AG08395 (cell line): ENCODE measurements around the gene SRGAP3.

Source experiments
- DNase-seq: peaks from one replicate; pipeline ENCODE4 v3.0.0; 2012; ENCODE audit warnings: mixed read lengths, low spot score

The SRGAP3 gene

GRCh38 chr3:8985876-8986275 lies 263.6 kb downstream of the SRGAP3 start:
- no peak for DNase-seq

- no peak for DNase-seq
These were observed 264.0 kb downstream of the SRGAP3 start for GRCh38 chr3:8985411-8985831.

GRCh38 chr3:8984526-8984925 lies 264.9 kb downstream of the SRGAP3 start:
- DNase-seq: no peak

- DNase-seq: no peak
These were observed 265.4 kb downstream of the SRGAP3 start for GRCh38 chr3:8984081-8984480.

GRCh38 chr3:8983591-8983990 lies 265.9 kb downstream of the SRGAP3 start:
- DNase-seq: no peak

- DNase-seq: no peak
These were observed 266.4 kb downstream of the SRGAP3 start for GRCh38 chr3:8983026-8983425.

- peak; percentile 50 for DNase-seq
These were observed 266.9 kb downstream of the SRGAP3 start for GRCh38 chr3:8982509-8982908.

GRCh38 chr3:8981700-8982099 lies 267.7 kb downstream of the SRGAP3 start:
- no peak for DNase-seq

- DNase-seq: no peak
These were observed 268.1 kb downstream of the SRGAP3 start for GRCh38 chr3:8981296-8981695.

GRCh38 chr3:8980756-8981257 lies 268.6 kb downstream of the SRGAP3 start:
- DNase-seq: no peak

- DNase-seq: peak; percentile 38
These were observed 270.2 kb downstream of the SRGAP3 start for GRCh38 chr3:8979262-8979661.

GRCh38 chr3:8978551-8978950 lies 270.9 kb downstream of the SRGAP3 start:
- no peak for DNase-seq

GRCh38 chr3:8976540-8977182 lies 272.8 kb downstream of the SRGAP3 start:
- no peak for DNase-seq

- no peak for DNase-seq
These were observed 274.1 kb downstream of the SRGAP3 start for GRCh38 chr3:8975081-8976020.

GRCh38 chr3:8974458-8974857 lies 275.0 kb downstream of the SRGAP3 start:
- no peak for DNase-seq

GRCh38 chr3:8972639-8973038 lies 276.8 kb downstream of the SRGAP3 start:
- DNase-seq: peak; percentile 49

GRCh38 chr3:8970971-8971589 lies 278.4 kb downstream of the SRGAP3 start:
- DNase-seq: peak; percentile 70

GRCh38 chr3:8969241-8969640 lies 280.2 kb downstream of the SRGAP3 start:
- DNase-seq: no peak

- DNase-seq: no peak
These were observed 281.0 kb downstream of the SRGAP3 start for GRCh38 chr3:8968375-8968882.

- DNase-seq: no peak
These were observed 281.9 kb downstream of the SRGAP3 start for GRCh38 chr3:8967553-8967952.

GRCh38 chr3:8966820-8967348 lies 282.6 kb downstream of the SRGAP3 start:
- no peak for DNase-seq

GRCh38 chr3:8966150-8966819 lies 283.2 kb downstream of the SRGAP3 start:
- DNase-seq: no peak
